ENCODE results near the gene NUCKS1.

DNA sequence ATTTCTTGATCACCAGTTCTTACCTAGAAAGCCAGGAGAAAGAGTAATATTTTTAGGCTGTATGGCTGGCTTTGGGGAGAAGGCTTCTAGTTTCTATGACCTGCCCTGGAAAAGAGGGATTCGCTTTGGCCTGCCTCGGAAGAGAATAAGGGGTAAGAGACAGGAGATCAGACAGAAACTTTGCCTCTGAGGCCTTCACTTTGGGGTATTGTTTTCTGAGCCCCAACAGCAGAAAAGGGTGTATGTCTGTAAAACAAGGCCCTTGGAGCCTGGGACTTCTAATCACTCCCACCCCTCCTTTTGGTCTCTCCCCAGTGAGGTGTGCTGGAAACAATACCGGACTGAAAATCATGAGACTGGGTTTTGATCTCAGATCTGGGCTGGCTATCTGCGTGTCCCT, 74.7 kb downstream of the NUCKS1 start:
- TF ChIP-seq POLR2A (IDR thresholded peaks at IDR 0.05) = no peak
- TF ChIP-seq, protein P1, sequence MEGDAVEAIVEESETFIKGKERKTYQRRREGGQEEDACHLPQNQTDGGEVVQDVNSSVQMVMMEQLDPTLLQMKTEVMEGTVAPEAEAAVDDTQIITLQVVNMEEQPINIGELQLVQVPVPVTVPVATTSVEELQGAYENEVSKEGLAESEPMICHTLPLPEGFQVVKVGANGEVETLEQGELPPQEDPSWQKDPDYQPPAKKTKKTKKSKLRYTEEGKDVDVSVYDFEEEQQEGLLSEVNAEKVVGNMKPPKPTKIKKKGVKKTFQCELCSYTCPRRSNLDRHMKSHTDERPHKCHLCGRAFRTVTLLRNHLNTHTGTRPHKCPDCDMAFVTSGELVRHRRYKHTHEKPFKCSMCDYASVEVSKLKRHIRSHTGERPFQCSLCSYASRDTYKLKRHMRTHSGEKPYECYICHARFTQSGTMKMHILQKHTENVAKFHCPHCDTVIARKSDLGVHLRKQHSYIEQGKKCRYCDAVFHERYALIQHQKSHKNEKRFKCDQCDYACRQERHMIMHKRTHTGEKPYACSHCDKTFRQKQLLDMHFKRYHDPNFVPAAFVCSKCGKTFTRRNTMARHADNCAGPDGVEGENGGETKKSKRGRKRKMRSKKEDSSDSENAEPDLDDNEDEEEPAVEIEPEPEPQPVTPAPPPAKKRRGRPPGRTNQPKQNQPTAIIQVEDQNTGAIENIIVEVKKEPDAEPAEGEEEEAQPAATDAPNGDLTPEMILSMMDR (IDR thresholded peaks at IDR 0.05) = no peak

Data from esophagus squamous epithelium (tissue), 4 donors.